ENCODE results near the gene MRPS18A. TPM values are rescaled to one million over a fixed set of nuclear protein-coding genes. Genes with fewer than 3 reads are reported as not detected.
A peak's percentile ranks its signal among the peaks of the same experiment; 100 is the strongest.
"Not testable (repeated sequence)": the region's sequence is repeated elsewhere in the genome, so short reads cannot be mapped to it uniquely, and the experiment has no call there.

Gene MRPS18A
- total and polyA plus RNA-seq, 2 experiments from 2014 or later, result 33.7 to 39.2 TPM

DNA sequence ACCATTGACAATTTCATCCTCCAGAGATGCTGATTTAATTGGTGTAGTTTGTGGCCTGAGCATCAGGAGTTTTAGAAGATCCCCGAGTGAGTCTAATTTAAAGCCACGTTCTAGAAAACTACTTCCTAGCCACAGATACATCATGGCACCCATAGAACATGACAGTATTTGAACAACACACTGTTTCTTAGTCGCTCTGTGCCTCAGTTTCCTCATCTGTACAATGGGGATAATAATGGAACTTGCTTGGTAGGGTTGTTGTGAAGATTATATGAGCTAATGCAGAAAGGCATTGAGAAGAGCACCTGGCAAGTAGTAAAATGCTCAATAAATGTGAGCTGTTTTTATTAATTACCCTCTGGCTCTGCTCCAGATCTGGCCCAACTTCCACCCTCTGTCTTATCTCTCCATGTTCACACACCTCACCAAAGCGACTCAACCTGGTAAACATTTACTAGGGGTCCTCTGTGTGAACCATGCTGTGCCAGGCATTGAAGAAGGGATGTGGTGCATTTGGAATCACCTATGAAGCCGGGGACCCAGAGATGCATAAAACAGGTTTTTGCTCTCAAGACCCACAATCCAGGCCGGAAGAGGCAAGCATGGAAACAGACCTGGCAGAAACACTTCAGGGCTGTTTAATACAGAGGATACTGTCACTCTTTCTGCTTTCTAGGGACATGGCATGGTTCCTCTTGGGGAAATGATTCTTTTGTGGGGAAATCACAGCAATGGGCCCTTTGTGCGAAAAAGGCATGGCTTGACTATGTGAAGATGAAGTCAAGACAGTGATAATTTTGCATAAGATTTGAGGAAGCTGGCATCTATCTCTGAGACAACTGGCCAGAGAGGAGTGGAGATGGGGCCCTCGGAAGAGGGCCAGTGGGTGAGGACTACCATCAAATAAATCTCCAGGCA is 16.2 kb upstream of the MRPS18A start:
- no peaks in the 10 kb centered on the region for H4K20me1 ChIP-seq (ENCODE audit: insufficient read depth)
- H3K27ac ChIP-seq, result peak overlapping the region; percentile 85
- peak overlapping the region; percentile 62; the same call in 1 of the 2 replicates for H3K9ac ChIP-seq
- no peaks in the 10 kb centered on the region for H3K36me3 ChIP-seq (ENCODE audit: low read depth)
- peaks cover 17% of the 10 kb centered on the region; the same call in 1 of the 2 replicates for H3F3A ChIP-seq (ENCODE audit: insufficient read depth)
- peaks cover 23% of the 10 kb centered on the region for H3K4me1 ChIP-seq (ENCODE audit: insufficient read depth)
- no peak for DNase-seq
- H2AFZ ChIP-seq, result peak overlapping the region; percentile 69; the same call in 1 of the 2 replicates
- H3K79me2 ChIP-seq (ENCODE audit: insufficient read depth), result no peaks in the 10 kb centered on the region
- TF ChIP-seq EZH2 (IDR thresholded peaks at IDR 0.05; ENCODE audit: insufficient read depth, poor library complexity, severe bottlenecking) (no peak), EZH2phosphoT487 (IDR thresholded peaks at IDR 0.05; ENCODE audit: insufficient read depth, low read depth) (no peak)
- no peak overlapping the region for H3K4me3 ChIP-seq
- H3K4me2 ChIP-seq (ENCODE audit: unreplicated experiment), result peak overlapping the region; percentile 56
- WGBS, 2 experiments (ENCODE audit: low coverage in 1 of 2, low lambda C conversion rate in 2 of 2, missing lambda C conversion rate in 2 of 2), result 84 to 86% methylated on average over 8 of the region's 8 CpGs
- in situ Hi-C loops (cut with MboI), result no loop called here
- H3K27me3 ChIP-seq (replicated peaks; ENCODE audit: insufficient read depth), result no peaks in the 10 kb centered on the region
- H3K9me2 ChIP-seq (ENCODE audit: insufficient read depth), result no peaks in the 10 kb centered on the region
- H3K9me3 ChIP-seq (ENCODE audit: low read depth), result no peaks in the 10 kb centered on the region

DNA sequence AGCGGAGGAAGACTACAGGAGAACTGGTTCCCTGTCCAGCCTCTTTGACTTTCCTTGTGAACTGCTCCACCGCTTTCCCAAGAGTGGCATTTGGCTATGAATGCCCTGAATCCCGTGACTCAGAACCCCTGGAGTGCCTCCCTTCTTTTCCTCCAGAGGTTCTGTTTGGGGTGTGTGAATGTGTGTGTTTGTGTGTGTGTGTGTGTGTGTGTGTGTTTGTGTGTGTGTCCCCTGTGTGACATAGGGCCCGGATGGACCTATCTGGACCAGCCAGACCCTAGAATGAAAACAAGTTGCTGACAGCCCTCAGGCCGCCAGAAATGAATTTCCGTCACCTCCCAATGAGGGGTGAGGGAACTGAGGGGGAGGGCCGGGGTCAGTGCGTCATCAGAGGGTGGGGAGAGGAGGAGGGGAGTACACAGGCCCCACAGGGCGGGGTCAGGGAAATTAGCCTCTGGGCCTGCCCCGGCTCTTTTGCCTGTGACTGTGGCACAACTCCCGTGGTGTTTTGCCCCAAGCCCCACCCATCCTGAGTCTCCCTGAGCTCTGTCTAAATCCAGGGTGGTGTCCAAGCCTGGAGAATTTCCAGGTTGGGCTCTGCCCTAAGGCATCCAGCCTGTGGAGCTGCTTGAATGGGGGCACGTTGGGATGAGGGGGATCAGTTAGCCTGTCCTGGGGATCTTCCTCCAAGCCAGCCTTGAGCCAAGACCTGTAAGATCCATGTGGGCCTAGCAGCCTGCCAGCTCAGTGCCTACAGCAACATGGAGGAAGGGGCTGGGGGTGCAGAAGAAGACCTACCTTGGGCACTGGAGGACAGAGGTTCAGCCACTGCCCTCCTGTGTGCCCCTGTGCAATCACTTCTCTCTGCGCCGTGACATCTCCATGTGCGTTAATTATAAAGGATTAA is 15.2 kb upstream of the MRPS18A start:
- H3K79me2 ChIP-seq (ENCODE audit: insufficient read depth), result no peaks in the 10 kb centered on the region
- H3K4me2 ChIP-seq (ENCODE audit: unreplicated experiment), result peak overlapping the region; percentile 56
- no peaks in the 10 kb centered on the region for H4K20me1 ChIP-seq (ENCODE audit: insufficient read depth)
- H3F3A ChIP-seq (ENCODE audit: insufficient read depth), result peaks cover 17% of the 10 kb centered on the region; the same call in 1 of the 2 replicates
- in situ Hi-C loops (cut with MboI), result no loop called here
- 23 to 32% methylated on average over 10 to 15 of the region's 15 CpGs for WGBS, 2 experiments (ENCODE audit: low coverage in 1 of 2, low lambda C conversion rate in 2 of 2, missing lambda C conversion rate in 2 of 2)
- peaks cover 20% of the 10 kb centered on the region for H3K4me1 ChIP-seq (ENCODE audit: insufficient read depth)
- H3K9me3 ChIP-seq (ENCODE audit: low read depth), result no peaks in the 10 kb centered on the region
- peak; percentile 97 for DNase-seq
- H3K27ac ChIP-seq, result peak overlapping the region; percentile 85
- TF ChIP-seq EZH2 (IDR thresholded peaks at IDR 0.05; ENCODE audit: insufficient read depth, poor library complexity, severe bottlenecking) (no peak), EZH2phosphoT487 (IDR thresholded peaks at IDR 0.05; ENCODE audit: insufficient read depth, low read depth) (no peak)
- no peaks in the 10 kb centered on the region for H3K9me2 ChIP-seq (ENCODE audit: insufficient read depth)
- H3K27me3 ChIP-seq (replicated peaks; ENCODE audit: insufficient read depth), result no peaks in the 10 kb centered on the region
- H3K4me3 ChIP-seq, result peak overlapping the region; percentile 19; the same call in 1 of the 2 replicates
- peak overlapping the region; percentile 69 for H2AFZ ChIP-seq
- peak overlapping the region; percentile 62 for H3K9ac ChIP-seq
- no peaks in the 10 kb centered on the region for H3K36me3 ChIP-seq (ENCODE audit: low read depth)

DNA sequence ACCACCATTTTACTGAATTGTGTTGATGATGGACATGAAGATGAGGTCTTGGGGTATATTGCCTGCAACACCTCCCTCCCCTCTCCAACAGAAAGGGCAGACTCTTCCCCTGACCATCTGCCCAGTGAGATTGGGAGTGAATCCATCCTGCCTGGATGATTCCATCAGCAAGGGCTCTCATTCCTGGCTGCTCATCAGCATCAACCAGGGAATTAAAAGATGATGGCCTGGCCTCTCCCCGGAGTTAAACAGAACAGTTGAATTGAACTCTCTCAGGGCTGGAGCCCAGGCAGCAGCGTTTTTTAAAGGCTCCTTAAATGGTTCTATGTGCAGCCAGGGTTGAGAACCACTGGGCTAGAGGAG is 14.6 kb upstream of the MRPS18A start:
- H3K9me2 ChIP-seq (ENCODE audit: insufficient read depth), result no peaks in the 10 kb centered on the region
- H2AFZ ChIP-seq, result peak overlapping the region; percentile 69
- H3K4me3 ChIP-seq, result peak overlapping the region; percentile 19; the same call in 1 of the 2 replicates
- peak overlapping the region; percentile 85 for H3K27ac ChIP-seq
- TF ChIP-seq EZH2phosphoT487 (IDR thresholded peaks at IDR 0.05; ENCODE audit: insufficient read depth, low read depth) (no peak), EZH2 (IDR thresholded peaks at IDR 0.05; ENCODE audit: insufficient read depth, poor library complexity, severe bottlenecking) (no peak)
- H3K27me3 ChIP-seq (replicated peaks; ENCODE audit: insufficient read depth), result no peaks in the 10 kb centered on the region
- H4K20me1 ChIP-seq (ENCODE audit: insufficient read depth), result no peaks in the 10 kb centered on the region
- peak overlapping the region; percentile 56 for H3K4me2 ChIP-seq (ENCODE audit: unreplicated experiment)
- no peaks in the 10 kb centered on the region for H3K79me2 ChIP-seq (ENCODE audit: insufficient read depth)
- H3K4me1 ChIP-seq (ENCODE audit: insufficient read depth), result peaks cover 20% of the 10 kb centered on the region
- H3K9me3 ChIP-seq (ENCODE audit: low read depth), result no peaks in the 10 kb centered on the region
- no peaks in the 10 kb centered on the region for H3K36me3 ChIP-seq (ENCODE audit: low read depth)
- WGBS, 2 experiments (ENCODE audit: low coverage in 1 of 2, low lambda C conversion rate in 2 of 2, missing lambda C conversion rate in 2 of 2), result 0 to 3% methylated on average over 2 of the region's 2 CpGs
- in situ Hi-C loops (cut with MboI), result no loop called here
- DNase-seq, result no peak
- H3F3A ChIP-seq (ENCODE audit: insufficient read depth), result peaks cover 17% of the 10 kb centered on the region; the same call in 1 of the 2 replicates
- peak overlapping the region; percentile 62 for H3K9ac ChIP-seq

DNA sequence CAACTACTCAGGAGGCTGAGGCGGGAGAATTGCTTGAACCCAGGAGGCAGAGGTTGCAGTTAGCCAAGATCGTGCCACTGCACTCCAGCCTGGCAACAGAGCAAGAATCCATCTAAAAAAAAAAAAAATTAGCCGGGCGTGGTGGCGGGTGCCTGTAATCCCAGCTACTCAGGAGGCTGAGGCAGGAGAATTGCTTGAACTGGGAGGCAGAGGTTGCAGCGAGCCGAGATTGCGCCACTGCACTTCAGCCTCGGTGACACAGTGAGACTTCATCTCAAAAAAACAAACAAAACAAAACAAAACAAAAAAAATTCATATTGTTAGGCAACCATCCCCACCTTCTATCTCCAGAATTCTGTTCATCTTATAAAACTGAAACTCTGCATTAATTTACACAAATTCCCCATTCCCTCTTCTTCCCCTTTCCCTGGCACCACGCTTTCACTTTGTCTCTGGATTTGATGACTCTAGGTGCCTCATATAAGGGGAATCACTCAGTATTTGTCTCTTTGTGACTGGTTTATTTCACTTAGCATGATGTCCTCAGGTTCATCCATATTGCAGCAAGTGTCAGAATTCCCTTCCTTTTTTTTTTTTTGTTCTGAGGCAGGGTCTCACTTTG is 13.5 kb upstream of the MRPS18A start:
- H2AFZ ChIP-seq; H4K20me1 ChIP-seq (ENCODE audit: insufficient read depth); H3K9me3 ChIP-seq (ENCODE audit: low read depth); H3K27me3 ChIP-seq (replicated peaks; ENCODE audit: insufficient read depth); H3K4me2 ChIP-seq (ENCODE audit: unreplicated experiment); H3K79me2 ChIP-seq (ENCODE audit: insufficient read depth); DNase-seq; H3K9ac ChIP-seq; H3K36me3 ChIP-seq (ENCODE audit: low read depth); H3K9me2 ChIP-seq (ENCODE audit: insufficient read depth); in situ Hi-C loops (cut with MboI); H3K27ac ChIP-seq; H3K4me3 ChIP-seq: not testable (repeated sequence)
- Histone ChIP-seq H3F3A (ENCODE audit: insufficient read depth) (peaks cover 17% of the 10 kb centered on the region; the same call in 1 of the 2 replicates), H3K4me1 (ENCODE audit: insufficient read depth) (peaks cover 16% of the 10 kb centered on the region)
- WGBS, 2 experiments (ENCODE audit: low coverage in 1 of 2, low lambda C conversion rate in 2 of 2, missing lambda C conversion rate in 2 of 2), result 91 to 95% methylated on average over 10 of the region's 10 CpGs

Measured in GM23248 (cell line).